ENCODE results near the gene GPC2.
A peak's percentile ranks its signal among the peaks of the same experiment; 100 is the strongest.

GPC2 gene

DNA sequence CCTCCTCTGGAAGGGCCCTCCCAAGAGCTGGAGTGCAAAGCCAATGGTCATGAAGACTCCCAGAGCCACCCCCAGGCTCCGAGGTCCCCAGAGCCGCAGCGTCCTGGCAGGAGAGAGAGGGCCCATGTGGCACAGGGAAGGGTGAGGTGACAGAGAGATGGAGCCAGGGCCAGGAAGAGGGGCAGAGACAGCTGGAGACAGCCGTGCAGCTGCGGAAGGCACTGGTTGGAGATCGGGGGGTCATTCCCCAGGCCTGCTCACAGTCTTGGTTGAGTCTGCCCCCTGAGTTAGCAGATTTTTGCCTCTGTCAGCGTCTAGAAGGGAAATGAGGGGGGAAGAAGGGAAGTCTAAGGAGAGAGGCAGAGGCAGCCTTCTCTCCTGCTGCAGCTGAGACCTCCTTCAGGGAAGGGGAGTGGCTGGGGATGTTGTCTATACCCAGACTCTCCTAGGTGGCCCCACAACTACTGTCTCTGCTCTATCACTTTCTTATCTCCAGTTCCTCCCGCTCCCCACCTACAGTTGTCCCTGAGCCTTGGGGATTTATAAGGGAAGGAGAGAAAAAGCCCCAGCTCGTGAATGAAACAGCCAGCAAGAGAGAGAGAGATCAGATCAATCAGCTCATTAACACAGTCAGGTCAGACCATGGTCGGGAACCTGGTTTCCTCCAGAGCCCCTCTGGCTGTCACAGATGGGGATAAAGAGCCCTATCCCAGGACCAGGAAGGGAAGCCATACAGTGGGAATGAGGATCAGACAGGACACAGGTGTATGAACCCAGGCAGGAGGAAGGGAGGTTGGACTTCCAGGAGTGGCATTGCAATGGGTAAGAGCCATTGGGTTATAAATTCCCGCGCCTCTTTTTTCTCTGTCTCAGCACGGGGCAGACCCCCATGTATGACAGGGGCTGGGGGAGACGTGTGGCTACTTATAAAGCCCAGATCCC is 9.9 kb downstream of the GPC2 start:
- DNase-seq: peak in 1 of 2 experiments; percentile 8

DNA sequence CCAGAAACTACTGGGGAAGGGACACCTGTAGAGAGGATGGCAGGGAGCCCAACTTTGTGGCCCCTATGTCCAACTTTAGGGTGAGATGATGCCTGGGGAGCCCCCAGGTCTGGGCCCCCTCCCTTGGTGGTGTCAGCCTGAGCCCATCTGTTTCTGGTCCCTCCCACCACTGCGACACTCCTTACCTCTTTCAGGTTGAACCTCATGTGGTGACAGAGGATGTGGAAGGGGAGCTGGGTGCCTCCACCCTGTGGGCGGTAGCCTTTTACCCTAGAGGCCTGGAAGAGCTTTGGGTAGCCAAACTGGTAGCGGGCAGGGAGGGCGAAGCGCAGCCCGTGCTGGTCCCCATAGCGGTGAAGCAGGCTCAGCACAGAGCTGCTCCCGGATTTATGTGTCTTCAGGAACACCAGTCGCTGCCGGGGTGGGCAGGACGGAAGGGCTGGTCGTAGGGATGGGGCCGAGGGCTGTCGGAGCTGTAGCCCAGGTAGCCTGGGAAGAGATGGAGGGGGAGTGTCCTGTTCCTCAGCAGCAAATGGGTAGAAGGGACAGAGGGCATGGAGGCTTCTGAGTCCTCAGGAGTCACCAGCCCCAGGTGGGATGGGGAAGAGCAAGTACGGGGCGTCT is 10.8 kb downstream of the GPC2 start:
- no peak for DNase-seq

GRCh38 chr7:100163871-100164270 is 13.3 kb downstream of the GPC2 start:
- no peak for DNase-seq

- DNase-seq: no peak
These were observed 14.1 kb downstream of the GPC2 start for GRCh38 chr7:100163006-100163531.

- no peak for DNase-seq
These were observed 17.1 kb downstream of the GPC2 start for GRCh38 chr7:100160067-100160466.

DNA sequence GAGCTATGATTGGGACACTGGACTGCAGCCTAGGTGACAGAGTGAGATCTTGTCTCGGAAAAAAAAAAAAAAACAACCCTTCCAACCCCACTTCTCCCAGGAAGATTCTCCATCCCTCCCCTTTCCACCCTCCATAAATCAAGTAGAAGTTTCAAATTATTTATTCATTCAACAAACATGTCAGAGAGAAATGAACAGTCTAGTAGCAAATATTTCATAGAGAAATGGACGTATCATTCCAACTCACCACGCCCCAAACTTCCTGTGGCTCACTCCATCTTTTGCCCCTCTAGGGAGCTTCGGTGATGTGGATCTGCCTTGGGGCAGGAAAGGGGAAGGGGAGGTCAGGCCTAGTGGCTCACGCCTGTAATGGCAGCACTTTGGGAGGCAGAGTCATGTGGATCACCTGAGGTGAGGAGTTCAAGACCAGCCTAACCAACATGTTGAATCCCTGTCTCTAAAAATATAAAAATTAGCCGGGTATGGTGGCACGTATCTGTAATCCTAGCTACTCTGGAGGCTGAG is 18.0 kb downstream of the GPC2 start:
- DNase-seq: peak in 1 of 2 experiments; percentile 14

- DNase-seq: peak; percentile 81 to 82
These were observed 18.7 kb downstream of the GPC2 start, which contains the start of gene TRAPPC14 for GRCh38 chr7:100158229-100159098. Gene TRAPPC14 (minus strand): TSS chr7:100158723. CDS start chr7:100158499, 224 bp downstream.

GRCh38 chr7:100157334-100158228 is 19.6 kb downstream of the GPC2 start:
- peak in 1 of 2 experiments; percentile 7 for DNase-seq

DNA sequence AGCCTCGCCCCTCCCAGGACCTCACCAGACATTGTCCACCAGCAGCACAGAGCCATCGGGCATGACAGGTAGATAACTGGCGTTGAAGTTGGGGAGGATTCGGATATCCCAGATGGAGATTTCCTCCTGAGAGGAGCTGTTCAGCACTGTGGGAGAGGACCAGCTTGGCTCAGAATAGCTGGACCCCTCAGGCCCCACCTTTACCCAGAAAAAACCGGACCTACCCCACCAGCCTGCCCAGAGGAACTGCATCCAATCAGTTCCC is 20.2 kb downstream of the GPC2 start:
- no peak for DNase-seq

DNA sequence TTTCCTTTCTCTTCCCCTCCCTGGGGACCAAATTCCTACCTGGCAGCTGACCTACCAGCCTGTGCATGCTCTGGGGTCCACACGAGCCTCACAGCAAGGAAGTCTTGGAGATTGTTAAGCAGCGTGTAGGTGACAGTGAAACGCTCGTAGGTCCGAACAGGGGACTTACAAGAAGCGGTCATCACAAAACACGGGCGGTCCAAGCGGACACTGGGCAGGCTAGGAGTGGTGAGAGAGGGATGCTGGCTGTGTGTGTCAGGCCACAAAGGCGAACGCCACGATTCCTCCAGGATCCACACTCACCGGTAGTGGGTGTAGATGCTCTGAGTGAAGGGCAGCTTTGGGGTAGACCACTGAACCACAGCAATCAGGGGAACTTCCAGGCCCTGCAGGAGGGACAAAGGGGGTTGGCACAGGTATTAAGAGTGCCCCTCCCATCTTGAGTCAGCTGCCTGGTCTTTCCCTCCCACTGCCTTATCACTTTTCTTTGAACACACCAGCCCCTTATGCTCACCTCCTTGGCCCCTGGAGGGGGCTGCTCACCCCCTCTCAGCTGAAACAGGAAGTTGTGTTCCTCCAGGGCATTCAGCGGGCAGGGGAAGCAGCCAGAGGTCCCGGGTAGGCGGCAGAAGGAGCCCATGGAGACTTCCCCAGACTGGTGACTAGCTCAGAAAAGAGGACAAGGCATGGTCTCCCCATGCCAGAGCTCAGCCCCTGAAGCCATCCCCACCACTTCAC is 20.7 kb downstream of the GPC2 start:
- DNase-seq: peak; percentile 56

- DNase-seq: no peak
These were observed 21.4 kb downstream of the GPC2 start for GRCh38 chr7:100155553-100156317.

- DNase-seq: no peak
These were observed 22.3 kb downstream of the GPC2 start for GRCh38 chr7:100154651-100155491.

GRCh38 chr7:100153708-100154535 is 23.3 kb downstream of the GPC2 start:
- no peak for DNase-seq

DNA sequence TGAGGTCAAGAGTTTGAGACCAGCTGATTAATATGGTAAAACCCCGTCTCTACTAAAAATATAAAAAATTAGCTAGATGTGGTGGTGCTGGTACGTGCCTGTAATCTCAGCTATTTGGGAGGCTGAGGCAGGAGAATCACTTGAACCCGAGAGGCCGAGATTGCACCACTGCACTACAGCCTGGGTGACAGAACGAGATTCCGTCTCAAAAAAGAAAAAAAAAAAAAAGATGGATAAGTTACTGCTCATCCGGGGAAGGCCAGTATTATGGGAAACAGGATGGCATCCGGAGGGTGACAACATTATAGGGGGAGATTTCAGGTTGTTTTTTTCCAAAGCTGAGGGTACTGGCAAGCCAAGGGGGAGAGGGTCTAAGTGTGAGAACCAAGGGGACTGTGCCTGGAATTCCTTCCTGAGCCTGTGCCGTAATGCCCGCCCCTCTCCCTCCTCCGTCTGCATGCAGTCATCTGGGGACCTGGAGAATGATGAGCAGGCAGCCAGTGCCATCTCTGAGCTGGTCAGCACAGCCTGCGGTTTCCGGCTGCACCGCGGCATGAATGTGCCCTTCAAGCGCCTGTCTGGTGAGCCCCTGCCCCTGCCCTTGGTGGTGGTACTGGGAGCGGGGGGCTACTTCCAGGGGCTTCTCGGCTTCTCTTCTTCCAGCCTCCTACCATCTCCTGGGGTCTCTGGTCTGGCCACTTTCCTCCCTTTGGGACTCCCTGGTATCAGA is 24.1 kb downstream of the GPC2 start:
- no peak for DNase-seq

DNA sequence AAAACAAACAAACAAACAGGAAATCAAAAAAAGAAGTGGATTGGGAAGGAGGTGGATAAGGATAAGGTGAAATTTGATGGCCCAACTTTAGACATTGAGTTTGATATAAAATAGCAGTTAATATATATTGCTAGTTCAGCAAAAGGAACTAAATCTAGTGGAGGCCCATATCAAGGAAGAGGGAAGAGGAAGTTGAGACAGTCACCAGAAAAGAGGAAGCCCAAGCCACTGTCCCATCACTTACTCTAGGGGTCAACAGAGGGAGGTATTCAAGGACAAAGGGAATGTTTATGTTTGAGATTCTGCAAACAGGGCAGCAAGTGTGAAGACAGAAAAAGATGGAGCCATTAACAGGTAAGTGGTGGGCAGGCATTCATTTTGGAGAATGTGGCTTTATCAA is 24.8 kb downstream of the GPC2 start:
- peak; percentile 78 to 96 for DNase-seq

- peak; percentile 98 to 99 for DNase-seq
These were observed 28.4 kb downstream of the GPC2 start, which contains the start of gene LAMTOR4 for GRCh38 chr7:100148559-100149328. Gene LAMTOR4 (plus strand): TSS chr7:100148918. CDS start chr7:100148973, 55 bp downstream.

DNA sequence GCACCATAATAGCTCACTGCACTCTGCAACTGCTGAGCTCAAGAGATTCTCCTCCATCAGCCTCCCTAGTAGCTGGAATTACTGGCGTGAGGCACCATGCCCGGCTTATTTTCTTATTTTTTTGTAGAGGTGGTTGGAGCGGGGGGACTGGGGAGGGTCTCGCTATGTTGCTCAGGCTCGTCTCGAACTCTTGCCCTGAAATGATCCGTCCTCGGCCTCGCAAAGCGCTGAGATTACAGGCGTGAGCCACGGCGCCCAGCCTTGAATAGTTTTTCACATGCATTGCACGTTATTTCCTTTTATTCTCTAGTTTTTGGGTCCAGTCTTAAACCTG is 29.0 kb downstream of the GPC2 start:
- DNase-seq: no peak

Measured in Kasumi-1 (cell line).